ENCODE measurements around the gene RAI1.
A peak's percentile ranks its signal among the peaks of the same experiment; 100 is the strongest.

Gene RAI1

GRCh38 chr17:17811381-17812210, 130.3 kb downstream of the RAI1 start:
- no peak overlapping the region for H3K4me3 ChIP-seq (ENCODE audit: low read depth, low read length)
- DNase-seq (ENCODE audit: low read depth) = no peak
- TF ChIP-seq CTCF (IDR thresholded peaks at IDR 0.05; ENCODE audit: insufficient read depth, low read depth, low read length, missing control alignments) = no peak

GRCh38 chr17:17812211-17813054, 131.2 kb downstream of the RAI1 start:
- H3K4me3 ChIP-seq (ENCODE audit: low read depth, low read length) = no peak overlapping the region
- DNase-seq (ENCODE audit: low read depth) = peak; percentile 79
- peak; percentile 97 for TF ChIP-seq CTCF (IDR thresholded peaks at IDR 0.05; ENCODE audit: insufficient read depth, low read depth, low read length, missing control alignments)

GRCh38 chr17:17813055-17813724, 131.9 kb downstream of the RAI1 start:
- DNase-seq (ENCODE audit: low read depth) = no peak
- TF ChIP-seq CTCF (IDR thresholded peaks at IDR 0.05; ENCODE audit: insufficient read depth, low read depth, low read length, missing control alignments) = no peak
- no peak overlapping the region for H3K4me3 ChIP-seq (ENCODE audit: low read depth, low read length)

- TF ChIP-seq CTCF (IDR thresholded peaks at IDR 0.05; ENCODE audit: insufficient read depth, low read depth, low read length, missing control alignments) = no peak
- no peak for DNase-seq (ENCODE audit: low read depth)
These were observed 132.5 kb downstream of the RAI1 start for GRCh38 chr17:17813725-17814095.

GRCh38 chr17:17814162-17815061, 133.2 kb downstream of the RAI1 start:
- no peak for TF ChIP-seq CTCF (IDR thresholded peaks at IDR 0.05; ENCODE audit: insufficient read depth, low read depth, low read length, missing control alignments)
- H3K4me3 ChIP-seq (ENCODE audit: low read depth, low read length) = no peak overlapping the region
- no peak for DNase-seq (ENCODE audit: low read depth)

More at GRCh38 chr17:17813725-17814095, 132.5 kb downstream of the RAI1 start:
- no peak overlapping the region for H3K4me3 ChIP-seq (ENCODE audit: low read depth, low read length)

- TF ChIP-seq CTCF (IDR thresholded peaks at IDR 0.05; ENCODE audit: insufficient read depth, low read depth, low read length, missing control alignments) = no peak
- no peak for DNase-seq (ENCODE audit: low read depth)
- no peak overlapping the region for H3K4me3 ChIP-seq (ENCODE audit: low read depth, low read length)
These were observed 133.8 kb downstream of the RAI1 start for GRCh38 chr17:17815062-17815406.

All from GM12865 (cell line).